Keratinocyte (primary cell): ENCODE data around the gene TC2N. TPM values are rescaled to one million over a fixed set of nuclear protein-coding genes. Genes with fewer than 3 reads are reported as not detected.

Experiments used
- DNase-seq: peaks from one replicate; pipeline ENCODE4 v3.0.0-alpha.2; 2011; ENCODE audit warnings: low read depth, missing footprints, low spot score
- FAIRE-seq: peaks from 2 replicates; lab custom pipeline; 2011; peaks lifted over from hg19 to GRCh38; lab: Jason Lieb, UNC
- H2AFZ ChIP-seq: 2 replicates; pipeline ENCODE4 v1.6.0; 2012; ENCODE audit warnings: low read length, control low read depth, inconsistent platforms; ENCODE audit not compliant: control insufficient read depth
- H3K27ac ChIP-seq: 2 replicates; pipeline ENCODE4 v1.5.1; 2011; ENCODE audit warnings: low read length; ENCODE audit not compliant: control insufficient read depth, insufficient read depth
- H3K27me3 ChIP-seq: 3 replicates; pipeline ENCODE4 v1.6.0; 2011; ENCODE audit warnings: low read length; ENCODE audit not compliant: control insufficient read depth, insufficient read depth; ENCODE audit errors: extremely low read depth
- H3K36me3 ChIP-seq, 2 experiments: 2 replicates in 1 of 2; 3 replicates in 1 of 2; pipeline ENCODE4 v1.5.1; 2011; ENCODE audit warnings: low read length in 2 of 2, mild to moderate bottlenecking in 1 of 2; ENCODE audit not compliant: control insufficient read depth in 2 of 2, insufficient read depth in 2 of 2; ENCODE audit errors: extremely low read depth in 1 of 2
- H3K4me1 ChIP-seq: 3 replicates; pipeline ENCODE4 v1.5.1; 2011; ENCODE audit warnings: low read length; ENCODE audit not compliant: control insufficient read depth, insufficient read depth; ENCODE audit errors: extremely low read depth
- H3K4me2 ChIP-seq: 3 replicates; pipeline ENCODE4 v1.6.0; 2011; ENCODE audit warnings: low read depth, low read length; ENCODE audit not compliant: control insufficient read depth, insufficient read depth; ENCODE audit errors: extremely low read depth
- H3K4me3 ChIP-seq, 3 experiments: fragments of 200-600 bp in 1 of 3; sonication (generic) in 1 of 3; 2 replicates in 2 of 3; 3 replicates in 1 of 3; pipeline ENCODE4 v1.5.1; 2011 to 2016; ENCODE audit warnings: low read length in 3 of 3, mild to moderate bottlenecking in 3 of 3, control low read depth in 2 of 3, inconsistent platforms in 1 of 3, low read depth in 1 of 3, mixed read lengths in 1 of 3, mixed run types in 1 of 3, moderate library complexity in 1 of 3; ENCODE audit not compliant: control insufficient read depth in 2 of 3, insufficient read depth in 2 of 3; ENCODE audit errors: extremely low read depth in 1 of 3
- H3K79me2 ChIP-seq: 2 replicates; pipeline ENCODE4 v1.6.0; 2012; ENCODE audit warnings: low read length; ENCODE audit not compliant: control insufficient read depth, insufficient read depth
- H3K9ac ChIP-seq: 3 replicates; pipeline ENCODE4 v1.6.0; 2011; ENCODE audit warnings: low read length; ENCODE audit not compliant: control insufficient read depth, insufficient read depth; ENCODE audit errors: extremely low read depth
- H3K9me1 ChIP-seq: 3 replicates; pipeline ENCODE4 v1.6.0; 2011; ENCODE audit warnings: low read length; ENCODE audit not compliant: control insufficient read depth, insufficient read depth; ENCODE audit errors: extremely low read depth
- H3K9me3 ChIP-seq: 2 replicates; pipeline ENCODE4 v1.5.1; 2012; ENCODE audit warnings: low read depth, low read length; ENCODE audit not compliant: control insufficient read depth
- H4K20me1 ChIP-seq: 3 replicates; pipeline ENCODE4 v1.6.0; 2011; ENCODE audit warnings: low read length; ENCODE audit not compliant: control insufficient read depth, insufficient read depth; ENCODE audit errors: extremely low read depth
- CTCF ChIP-seq, 3 experiments: IDR thresholded peaks in 1 of 3; conservative IDR thresholded peaks in 1 of 3; optimal IDR thresholded peaks in 1 of 3; 2 replicates in 2 of 3; 3 replicates in 1 of 3; pipeline versions ENCODE3 to v1.5.1; 2011; ENCODE audit warnings: low read length in 3 of 3, mild to moderate bottlenecking in 3 of 3, moderate library complexity in 2 of 3, control low read depth in 1 of 3, inconsistent platforms in 1 of 3; ENCODE audit not compliant: insufficient read depth in 2 of 3; ENCODE audit errors: extremely low read depth in 1 of 3
- EZH2 ChIP-seq: IDR thresholded peaks from one replicate; pipeline ENCODE4 v1.6.1; 2012; ENCODE audit warnings: inconsistent platforms, mild to moderate bottlenecking, low read length, moderate library complexity
- dilution Hi-C: fragments of 300-500 bp; cut with MboI; formaldehyde crosslinking; loops from one replicate; pipeline ENCODE4 v1.7.0; 2020; ENCODE audit warnings: low sequenced_read_pairs; ENCODE audit not compliant: extremely low pct_ligation_motif_present
- polyA plus RNA-seq, 5 experiments: library from polyadenylated mRNA; depleted of rRNA in 3 of 5; stranded (reverse) in 3 of 5; stranded (forward) in 1 of 5; unstranded in 1 of 5; fragments of >200 nt; gene quantifications; 1 replicate in 1 of 5; 2 replicates in 3 of 5; 3 replicates in 1 of 5; pipeline versions ENCODE4 v1.2.1 to v1.2.3, GENCODE V29; 2011 to 2012; ENCODE audit warnings: missing spikeins in 2 of 5, low read depth in 1 of 5, low replicate concordance in 1 of 5

Gene TC2N
- polyA plus RNA-seq, 1 donor (not counting 4 experiments of a cell fraction or from before 2014, with no cell fraction given), result 22.6 TPM

- H3K4me2 ChIP-seq, result no peak overlapping the region
- H3K9me3 ChIP-seq, result no peaks in the 10 kb centered on the region
- DNase-seq, result no peak
- H3K36me3 ChIP-seq, result no peaks in the 10 kb centered on the region
- H3K4me1 ChIP-seq, result no peaks in the 10 kb centered on the region
- H3K27ac ChIP-seq, result no peak overlapping the region
- peaks cover 5% of the 10 kb centered on the region for H3K27me3 ChIP-seq
- no peaks in the 10 kb centered on the region for H3K79me2 ChIP-seq
- TF ChIP-seq CTCF (optimal IDR thresholded peaks at IDR 0.05 in 1 of 3, IDR thresholded peaks at IDR 0.05 in 1 of 3, conservative IDR thresholded peaks at IDR 0.05 in 1 of 3; ENCODE audit: extremely low read depth in 1 of 3, insufficient read depth in 2 of 3, low read length in 3 of 3), result no peak
- no peak for TF ChIP-seq EZH2
- no peak overlapping the region for H2AFZ ChIP-seq
- dilution Hi-C loops, result no loop called here
- H4K20me1 ChIP-seq, result no peaks in the 10 kb centered on the region
- FAIRE-seq, result no peak
- H3K9me1 ChIP-seq, result no peaks in the 10 kb centered on the region
- no peak overlapping the region for H3K9ac ChIP-seq
- no peak overlapping the region for H3K4me3 ChIP-seq
Measured at GRCh38 chr14:91896419-91896818, 29.1 kb upstream of the TC2N start.

GRCh38 chr14:91893669-91894068, 26.3 kb upstream of the TC2N start:
- Histone ChIP-seq H3K9me3 (no peaks in the 10 kb centered on the region), H3K27ac (no peak overlapping the region), H3K9me1 (no peaks in the 10 kb centered on the region), H3K27me3 (no peaks in the 10 kb centered on the region), H3K4me2 (no peak overlapping the region), H3K79me2 (no peaks in the 10 kb centered on the region), H3K36me3 (no peaks in the 10 kb centered on the region), H4K20me1 (no peaks in the 10 kb centered on the region), H3K9ac (no peak overlapping the region), H2AFZ (no peak overlapping the region), H3K4me3 (no peak overlapping the region), H3K4me1 (no peaks in the 10 kb centered on the region)
- TF ChIP-seq EZH2 (no peak), CTCF (optimal IDR thresholded peaks at IDR 0.05 in 1 of 3, IDR thresholded peaks at IDR 0.05 in 1 of 3, conservative IDR thresholded peaks at IDR 0.05 in 1 of 3; ENCODE audit: extremely low read depth in 1 of 3, insufficient read depth in 2 of 3, low read length in 3 of 3) (no peak)
- dilution Hi-C loops, result no loop called here
- FAIRE-seq (no peak), DNase-seq (no peak)
